ENCODE results near the gene CDK5RAP3.
"Not testable (repeated sequence)": the region's sequence is repeated elsewhere in the genome, so short reads cannot be mapped to it uniquely, and the experiment has no call there.

CDK5RAP3 gene

DNA sequence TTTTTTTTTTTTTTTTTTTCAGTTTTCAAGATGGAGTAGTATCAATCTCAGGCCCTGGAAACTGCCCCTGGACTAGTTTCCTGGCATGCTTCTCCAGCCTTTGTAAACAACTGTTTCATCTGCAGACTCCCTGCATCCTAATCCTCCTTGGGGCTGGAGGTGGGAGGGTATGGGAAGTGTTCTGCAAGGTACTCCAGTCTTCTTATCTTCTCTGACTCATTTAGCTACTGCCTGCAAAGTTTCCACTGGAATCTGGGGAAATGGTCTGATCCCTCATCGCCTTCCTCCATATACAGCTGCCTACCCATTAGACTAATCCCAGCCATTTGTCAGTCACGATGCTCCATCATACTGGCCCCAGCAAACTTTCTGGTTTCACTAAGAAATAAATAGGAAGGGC is 45.2 kb downstream of the CDK5RAP3 start:
- in situ Hi-C loops (cut with HindIII; ENCODE audit: low sequenced_read_pairs): no loop called here

DNA sequence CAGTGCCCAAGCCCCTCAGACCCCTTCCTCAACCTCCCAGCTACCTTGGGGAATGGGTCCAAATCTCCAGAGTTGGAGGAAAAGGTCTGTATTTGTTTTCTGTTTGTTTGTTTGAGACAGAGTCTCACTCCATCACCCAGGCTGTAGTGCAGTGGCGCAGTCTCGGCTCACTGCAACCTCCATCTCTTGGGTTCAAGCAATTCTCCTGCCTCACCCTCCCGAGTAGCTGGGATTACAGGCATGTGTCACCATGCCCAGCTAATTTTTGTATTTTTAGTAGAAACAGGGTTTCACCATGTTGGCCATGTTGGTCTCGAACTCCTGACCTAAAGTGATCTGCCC is 46.9 kb downstream of the CDK5RAP3 start:
- in situ Hi-C loops (cut with HindIII; ENCODE audit: low sequenced_read_pairs): not testable (repeated sequence)

DNA sequence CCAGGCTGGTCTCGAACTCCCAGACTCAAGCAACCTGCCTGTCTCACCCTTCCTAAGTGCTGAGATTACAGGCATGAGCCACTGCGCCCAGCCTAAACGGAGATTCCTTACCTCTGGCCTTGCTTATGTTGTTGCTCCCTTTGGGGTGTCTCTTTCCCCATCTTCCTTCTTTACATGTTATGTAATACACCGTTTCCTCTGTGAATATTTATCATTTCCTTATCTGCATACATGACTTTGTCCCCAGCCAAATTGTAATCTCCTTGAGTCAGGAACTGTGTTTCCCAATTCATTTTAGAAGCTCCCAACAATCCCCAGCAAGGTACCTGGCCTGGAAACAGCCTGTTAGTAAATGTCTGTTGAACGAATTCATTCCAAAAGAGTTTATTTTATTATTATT is 51.0 kb downstream of the CDK5RAP3 start:
- in situ Hi-C loops (cut with HindIII; ENCODE audit: low sequenced_read_pairs): no loop called here

DNA sequence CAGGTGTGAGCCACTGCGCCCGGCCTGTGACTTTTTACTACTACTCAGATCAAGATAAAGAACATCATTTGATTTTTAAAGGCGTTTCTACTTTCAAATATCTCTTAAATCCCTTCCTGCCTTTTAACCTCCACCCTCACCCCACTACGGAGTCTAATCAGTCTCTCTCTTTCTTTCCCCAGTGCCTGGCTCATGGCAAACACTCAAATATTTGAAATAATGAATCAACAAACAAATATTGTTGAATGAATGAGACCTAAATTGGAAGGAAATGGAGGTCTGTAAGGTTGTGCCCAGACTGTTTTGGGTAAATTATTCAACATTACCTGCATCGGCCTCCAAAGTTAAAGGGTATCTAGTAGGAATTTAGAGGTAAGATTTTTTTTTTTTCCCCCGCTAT is 52.0 kb downstream of the CDK5RAP3 start:
- in situ Hi-C loops (cut with HindIII; ENCODE audit: low sequenced_read_pairs): no loop called here

- in situ Hi-C loops (cut with HindIII; ENCODE audit: low sequenced_read_pairs): no loop called here
Measured at GRCh38 chr17:48023400-48024148, 52.7 kb downstream of the CDK5RAP3 start.

- in situ Hi-C loops (cut with HindIII; ENCODE audit: low sequenced_read_pairs): no loop called here
Measured at GRCh38 chr17:48024149-48025039, 53.5 kb downstream of the CDK5RAP3 start.

DNA sequence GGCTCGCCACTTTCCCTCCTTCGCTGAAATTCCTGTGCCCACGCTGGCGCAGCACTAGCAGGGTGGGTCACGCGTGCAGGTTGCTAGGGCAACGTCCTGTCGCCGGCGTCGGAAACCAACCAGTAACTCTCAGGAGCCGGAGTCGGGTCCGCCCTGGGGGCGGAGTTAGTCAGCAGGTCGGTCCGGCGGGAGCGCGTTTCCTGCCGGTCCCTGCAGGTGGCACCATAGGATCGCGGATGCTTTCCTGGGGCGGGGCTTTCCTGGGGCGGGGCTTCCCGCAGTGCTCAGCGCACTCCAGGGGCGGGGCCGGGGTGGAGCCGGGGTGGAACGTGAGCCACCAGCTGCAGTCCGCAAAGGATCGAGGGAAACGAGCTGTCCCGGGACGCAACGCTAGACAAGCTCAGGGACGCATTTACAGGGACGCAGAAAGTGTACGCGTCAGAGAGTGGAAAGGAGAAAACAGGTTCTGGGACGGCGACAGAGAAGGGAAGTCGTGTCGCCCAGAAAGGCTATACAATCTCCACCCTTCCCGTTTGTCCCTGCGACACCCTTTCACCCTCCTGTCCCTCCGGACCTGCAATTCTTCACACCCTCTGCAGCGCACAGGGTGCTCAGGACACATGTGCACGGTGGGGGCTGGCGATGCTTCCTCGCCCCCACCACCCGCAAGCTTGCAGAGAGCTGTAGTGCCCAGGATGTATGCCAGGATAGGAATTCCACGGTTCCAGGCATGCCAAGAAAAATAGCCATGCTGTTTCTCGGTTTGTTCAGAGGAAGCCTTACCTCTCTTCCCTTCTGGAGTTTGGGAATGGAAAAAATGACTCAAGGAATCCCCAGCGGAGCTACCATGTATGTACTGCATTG is 54.4 kb downstream of the CDK5RAP3 start:
- in situ Hi-C loops (cut with HindIII; ENCODE audit: low sequenced_read_pairs): no loop called here

DNA sequence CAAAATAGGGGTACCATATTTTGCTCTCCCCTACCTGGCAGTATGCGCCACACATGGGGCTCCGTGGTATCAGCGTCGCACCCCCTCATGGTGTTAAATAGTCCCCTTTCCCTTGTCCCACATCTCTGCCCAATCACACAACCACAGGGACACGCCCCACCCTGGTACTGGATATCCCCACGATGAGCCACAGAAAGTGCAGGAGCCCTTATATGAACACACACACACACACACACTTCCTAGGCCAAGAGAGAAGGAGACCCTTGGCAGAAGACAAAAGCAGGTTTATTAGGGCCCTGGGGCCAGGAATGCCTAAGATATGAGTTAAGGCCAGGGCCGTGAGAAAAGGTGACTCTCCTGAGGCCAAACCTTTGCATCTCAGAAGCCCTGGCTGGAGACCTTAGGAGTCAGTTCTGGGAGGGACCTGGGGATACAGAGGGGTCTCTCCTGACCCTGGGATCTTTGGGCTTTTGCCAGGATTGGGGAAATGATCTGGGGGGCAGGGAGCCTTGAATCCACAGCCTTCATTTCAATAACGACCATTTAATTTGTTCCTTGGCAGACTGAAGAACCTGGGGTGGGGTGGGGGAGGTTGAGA is 55.1 kb downstream of the CDK5RAP3 start:
- in situ Hi-C loops (cut with HindIII; ENCODE audit: low sequenced_read_pairs): no loop called here

DNA sequence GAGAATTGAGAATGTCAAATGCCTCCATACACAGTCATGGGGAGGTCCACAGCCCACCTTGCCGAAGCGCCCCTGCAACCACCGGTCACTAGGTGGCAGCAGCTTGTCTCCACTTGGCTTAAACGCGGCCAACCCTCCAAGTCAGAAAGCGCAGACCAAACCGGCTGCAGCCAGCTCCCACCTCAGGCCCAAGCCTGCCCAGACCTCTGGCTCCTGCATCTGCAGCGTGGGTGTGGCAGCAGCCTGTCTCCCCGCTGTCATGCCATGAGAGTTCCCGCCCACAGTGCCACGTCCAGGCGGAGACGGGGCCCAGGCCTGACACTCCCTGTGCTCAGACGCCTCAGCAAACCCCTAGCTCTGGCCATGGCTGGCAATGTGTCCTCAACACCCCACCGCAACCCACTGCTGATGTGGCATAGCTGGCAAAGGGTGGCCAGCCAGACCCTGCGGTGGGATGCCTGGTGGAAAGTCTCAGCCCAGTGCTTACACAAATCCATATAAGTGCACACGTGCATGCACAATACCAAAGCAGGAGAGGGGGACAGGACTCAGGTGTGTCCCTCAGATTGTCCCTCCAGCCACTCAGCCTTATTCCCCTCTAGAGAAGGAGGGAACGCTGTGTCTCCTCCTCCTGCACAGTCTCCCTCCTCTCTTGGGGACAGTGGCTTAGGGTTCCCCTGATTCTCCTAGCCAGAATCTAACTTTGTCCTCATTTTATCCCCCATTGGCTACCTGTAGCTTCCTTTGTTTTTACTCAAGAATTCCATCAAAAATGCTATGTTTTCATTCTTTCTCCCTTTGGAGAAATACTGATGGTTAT is 55.8 kb downstream of the CDK5RAP3 start:
- in situ Hi-C loops (cut with HindIII; ENCODE audit: low sequenced_read_pairs): no loop called here

DNA sequence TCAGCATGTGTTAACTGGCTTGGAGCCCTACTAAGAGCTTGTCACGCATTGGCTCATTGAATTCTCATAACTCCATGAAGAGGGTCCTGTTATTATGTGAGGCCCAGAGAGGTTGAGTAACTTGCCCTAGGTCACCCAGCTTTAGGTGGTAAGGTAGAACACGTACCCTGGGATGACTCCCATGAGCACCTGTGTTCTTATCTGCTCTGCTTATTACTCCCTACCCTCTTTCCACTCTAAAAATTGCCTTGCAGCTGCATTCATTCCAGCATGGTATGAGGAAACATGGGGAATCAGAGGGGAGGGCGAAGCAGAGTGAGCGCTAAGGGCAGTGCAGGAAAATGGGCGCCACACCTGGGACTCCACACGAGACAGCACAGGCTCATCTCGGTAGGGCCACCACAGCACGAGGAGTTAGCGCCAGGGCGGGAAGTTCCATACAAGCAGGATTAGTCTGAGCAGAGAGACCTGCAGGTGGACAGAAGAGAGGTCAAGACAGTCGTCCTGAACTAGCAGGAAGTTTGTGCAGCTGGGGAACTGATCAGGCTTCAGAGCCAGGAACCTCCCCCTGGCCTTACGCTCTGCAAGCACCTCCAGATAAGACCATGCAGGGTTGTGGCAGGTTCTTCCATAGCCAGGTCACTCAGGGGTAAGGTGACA is 56.5 kb downstream of the CDK5RAP3 start:
- in situ Hi-C loops (cut with HindIII; ENCODE audit: low sequenced_read_pairs): no loop called here

- in situ Hi-C loops (cut with HindIII; ENCODE audit: low sequenced_read_pairs): no loop called here
Measured at GRCh38 chr17:48028736-48029135, 57.8 kb downstream of the CDK5RAP3 start.

GRCh38 chr17:48030531-48030930 is 59.6 kb downstream of the CDK5RAP3 start:
- in situ Hi-C loops (cut with HindIII; ENCODE audit: low sequenced_read_pairs): no loop called here

All from DLD1 (cell line).